Brain microvascular endothelial cell (primary cell): ENCODE data around the gene SSBP3.

ENCODE experiments used
- DNase-seq: peaks from one replicate; pipeline ENCODE4 v3.0.0-alpha.2; 2020
- H3K27ac ChIP-seq: fragments of 250-450 bp; sonication (Bioruptor Pico); 2 replicates; pipeline ENCODE4 v1.5.1; 2020; ENCODE audit warnings: mild to moderate bottlenecking, moderate library complexity
- H3K27me3 ChIP-seq: fragments of 250-450 bp; sonication (Bioruptor Pico); replicated peaks from 2 replicates; pipeline ENCODE4 v1.5.1; 2020; ENCODE audit warnings: mild to moderate bottlenecking
- H3K36me3 ChIP-seq: fragments of 250-450 bp; sonication (Bioruptor Pico); replicated peaks from 2 replicates; pipeline ENCODE4 v1.5.1; 2020; ENCODE audit warnings: mild to moderate bottlenecking
- H3K4me3 ChIP-seq: 2 replicates; pipeline ENCODE4 v1.5.1; 2011; ENCODE audit warnings: low read depth, mild to moderate bottlenecking, control low read depth, low read length, moderate library complexity
- CTCF ChIP-seq: IDR thresholded peaks from 2 replicates; pipeline ENCODE4 v1.5.1; 2011; ENCODE audit warnings: low read depth, mild to moderate bottlenecking, moderate library complexity, low read length, control low read depth, inconsistent platforms; ENCODE audit errors: missing control alignments
- in situ Hi-C: cut with HindIII; loops from 2 replicates; pipeline ENCODE4 v1.10.0; 2017; ENCODE audit warnings: low sequenced_read_pairs, low pct_ligation_motif_present

SSBP3 gene

GRCh38 chr1:54376430-54377039, 29.7 kb downstream of the SSBP3 start:
- no peak for DNase-seq
- Histone ChIP-seq H3K36me3 (no peaks in the 10 kb centered on the region), H3K27me3 (no peaks in the 10 kb centered on the region), H3K27ac (no peak overlapping the region), H3K4me3 (no peak overlapping the region)
- in situ Hi-C loops: no loop called here
- no peak for TF ChIP-seq CTCF

DNA sequence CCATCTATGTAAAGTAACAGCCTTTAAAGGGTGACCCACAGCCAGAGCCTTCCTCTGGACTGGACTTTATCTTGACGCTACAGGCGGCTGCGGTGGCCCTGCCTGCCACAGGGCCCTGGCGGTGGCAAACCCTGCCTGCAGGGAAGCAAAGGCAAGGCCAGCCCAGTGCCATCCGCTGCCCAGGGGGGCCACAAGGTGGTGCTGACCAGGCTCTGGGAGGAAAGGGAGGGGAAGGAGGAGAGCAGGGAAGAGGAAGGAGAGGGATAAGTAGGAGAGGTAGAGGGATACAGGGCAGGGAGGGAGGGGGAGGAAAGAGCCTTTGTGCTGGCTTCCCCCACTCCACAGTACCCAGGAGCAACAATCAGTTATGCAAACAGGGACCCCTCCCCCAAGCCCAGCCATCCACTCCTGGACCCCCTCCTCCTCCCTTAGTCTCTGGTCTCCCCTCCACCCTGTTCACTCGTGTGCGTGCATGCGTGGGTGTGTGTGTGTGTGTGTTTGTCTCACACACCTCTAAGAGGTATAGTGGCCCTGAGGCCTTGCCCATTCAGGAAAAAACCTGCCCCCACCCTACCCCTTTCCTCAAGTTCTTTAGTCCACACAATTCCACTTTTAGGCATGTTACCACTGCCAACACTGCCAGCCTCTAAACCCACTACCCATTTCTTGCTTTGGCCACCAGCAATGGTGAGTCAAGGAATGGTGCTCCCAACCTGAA, 30.3 kb downstream of the SSBP3 start:
- in situ Hi-C loops: no loop called here
- H3K27me3 ChIP-seq: no peaks in the 10 kb centered on the region
- DNase-seq: no peak
- TF ChIP-seq CTCF: no peak
- no peak overlapping the region for H3K4me3 ChIP-seq
- no peak overlapping the region for H3K27ac ChIP-seq
- no peaks in the 10 kb centered on the region for H3K36me3 ChIP-seq

- H3K36me3 ChIP-seq: no peaks in the 10 kb centered on the region
- in situ Hi-C loops: no loop called here
- H3K27ac ChIP-seq: no peak overlapping the region
- H3K27me3 ChIP-seq: no peaks in the 10 kb centered on the region
- H3K4me3 ChIP-seq: no peak overlapping the region
- no peak for TF ChIP-seq CTCF
- DNase-seq: no peak
Measured at GRCh38 chr1:54375298-54375697, 30.9 kb downstream of the SSBP3 start.

- Histone ChIP-seq H3K27ac (no peak overlapping the region), H3K4me3 (no peak overlapping the region), H3K27me3 (no peaks in the 10 kb centered on the region), H3K36me3 (no peaks in the 10 kb centered on the region)
- no peak for DNase-seq
- in situ Hi-C loops: no loop called here
- TF ChIP-seq CTCF: no peak
Measured at GRCh38 chr1:54374766-54375165, 31.4 kb downstream of the SSBP3 start.

DNA sequence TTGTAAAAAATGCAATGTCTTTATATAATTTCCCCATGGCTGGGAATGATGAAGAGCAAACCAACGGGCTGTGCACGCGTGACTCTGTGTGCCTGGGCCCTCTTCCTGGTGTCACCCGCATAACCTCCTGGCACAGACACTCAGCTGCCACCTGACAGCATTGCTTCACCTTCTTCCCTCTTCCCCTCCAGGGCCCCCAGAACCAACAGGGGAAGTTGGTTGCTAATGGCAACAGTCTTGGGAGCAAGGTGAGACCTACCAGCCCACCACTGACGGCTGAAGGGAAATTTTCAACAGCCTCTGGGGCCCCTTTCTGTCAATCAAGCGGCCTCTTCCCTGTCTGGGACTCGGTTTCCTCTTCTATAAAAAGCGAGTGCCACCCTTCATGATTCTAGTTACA, 33.2 kb downstream of the SSBP3 start:
- Histone ChIP-seq H3K4me3 (no peak overlapping the region), H3K27me3 (no peaks in the 10 kb centered on the region), H3K27ac (no peak overlapping the region), H3K36me3 (no peaks in the 10 kb centered on the region)
- no peak for TF ChIP-seq CTCF
- no peak for DNase-seq
- in situ Hi-C loops: no loop called here

DNA sequence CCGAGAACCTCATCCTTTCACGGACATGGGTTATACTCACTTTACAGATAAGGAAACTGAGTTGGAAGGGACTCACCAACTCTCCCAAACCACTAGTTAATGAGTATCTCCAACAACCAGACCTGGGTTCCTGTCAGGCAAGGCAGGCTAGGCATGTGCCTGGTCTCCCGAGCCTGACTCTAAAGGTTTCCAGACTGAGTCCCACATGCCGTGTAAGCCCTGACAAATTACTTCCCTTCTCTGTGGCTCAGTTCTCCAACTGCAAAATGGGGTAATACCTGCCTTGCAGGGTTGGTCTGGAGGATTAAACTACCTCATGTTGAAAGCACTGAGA, 34.3 kb downstream of the SSBP3 start:
- H3K4me3 ChIP-seq: no peak overlapping the region
- no peaks in the 10 kb centered on the region for H3K27me3 ChIP-seq
- H3K27ac ChIP-seq: no peak overlapping the region
- no peaks in the 10 kb centered on the region for H3K36me3 ChIP-seq
- no peak for TF ChIP-seq CTCF
- no peak for DNase-seq
- in situ Hi-C loops: no loop called here
